ENCODE results near the gene BDKRB1.
A peak's percentile ranks its signal among the peaks of the same experiment; 100 is the strongest.

The BDKRB1 gene

DNA sequence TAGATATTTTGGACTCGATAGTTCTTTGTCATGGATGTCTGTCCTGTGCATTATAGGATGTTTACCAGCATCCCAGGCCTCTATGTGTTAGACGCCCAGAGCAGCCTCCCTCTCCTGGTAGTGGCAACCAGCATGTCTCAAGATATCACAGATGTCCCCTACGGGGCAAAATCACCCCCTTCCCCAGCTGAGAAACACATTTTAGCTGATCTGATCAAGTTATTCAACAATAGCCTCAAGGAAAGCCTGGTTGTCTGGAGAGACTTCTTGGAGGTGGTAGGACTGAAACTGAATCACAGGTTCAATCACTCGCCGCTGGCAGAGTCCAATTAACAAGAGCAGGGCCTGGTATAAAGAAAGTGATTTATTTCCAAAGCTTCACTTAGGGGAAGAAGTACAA, 17.6 kb downstream of the BDKRB1 start:
- no peak for DNase-seq (ENCODE audit: low read depth, low spot score)
- no peak overlapping the region for H3K4me3 ChIP-seq (ENCODE audit: low read length)

- no peak for DNase-seq (ENCODE audit: low read depth, low spot score)
Measured at GRCh38 chr14:96274122-96274521, 18.1 kb downstream of the BDKRB1 start.

DNA sequence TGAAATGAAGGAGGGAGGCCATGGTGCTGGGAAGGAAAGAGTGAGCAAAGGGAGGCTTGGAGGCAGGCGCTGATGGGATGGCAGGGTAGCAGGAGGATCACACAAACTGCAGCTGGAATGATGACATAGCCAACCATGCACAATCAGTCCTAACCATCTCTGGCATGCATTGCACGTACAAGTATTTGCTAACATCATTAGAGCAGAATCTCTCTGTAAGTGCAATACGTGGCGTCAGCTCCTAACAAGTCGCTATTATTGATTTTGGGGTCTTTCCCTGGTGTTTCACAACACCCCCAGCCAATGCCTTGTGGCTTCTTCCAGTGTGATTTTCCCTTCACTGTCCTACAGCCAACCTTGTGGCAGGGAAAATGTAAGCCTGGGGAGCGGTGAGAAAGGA, 18.5 kb downstream of the BDKRB1 start:
- H3K4me3 ChIP-seq (ENCODE audit: low read length), result no peak overlapping the region
- no peak for DNase-seq (ENCODE audit: low read depth, low spot score)

More at GRCh38 chr14:96274122-96274521, 18.1 kb downstream of the BDKRB1 start:
- H3K4me3 ChIP-seq (ENCODE audit: low read length), result no peak overlapping the region

GRCh38 chr14:96275177-96276112, 19.4 kb downstream of the BDKRB1 start:
- H3K4me3 ChIP-seq (ENCODE audit: low read length), result no peak overlapping the region
- DNase-seq (ENCODE audit: low read depth, low spot score), result peak; percentile 39

- no peak overlapping the region for H3K4me3 ChIP-seq (ENCODE audit: low read length)
- DNase-seq (ENCODE audit: low read depth, low spot score), result no peak
Measured at GRCh38 chr14:96277890-96278289, 21.9 kb downstream of the BDKRB1 start.

DNA sequence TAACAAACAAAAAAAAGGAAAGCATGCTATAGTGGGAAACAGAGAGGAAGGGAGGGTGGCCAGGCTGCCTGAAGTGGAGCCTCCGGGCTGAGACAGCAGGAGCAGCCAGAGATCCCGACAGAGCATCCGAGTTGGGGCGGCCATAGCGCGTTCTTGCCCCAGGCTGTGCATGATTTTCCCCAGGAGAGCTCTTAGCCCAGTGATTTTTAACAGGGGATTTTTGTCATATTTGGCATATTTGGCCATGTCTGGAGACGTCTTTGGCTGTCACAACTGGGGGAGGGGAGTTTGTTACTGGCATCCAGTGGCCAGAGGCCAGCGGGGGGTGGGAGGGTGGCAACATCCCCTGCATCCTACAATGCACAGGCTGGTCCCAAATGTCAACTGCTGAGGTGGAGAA, 23.6 kb downstream of the BDKRB1 start:
- no peak for DNase-seq (ENCODE audit: low read depth, low spot score)
- no peak overlapping the region for H3K4me3 ChIP-seq (ENCODE audit: low read length)

DNA sequence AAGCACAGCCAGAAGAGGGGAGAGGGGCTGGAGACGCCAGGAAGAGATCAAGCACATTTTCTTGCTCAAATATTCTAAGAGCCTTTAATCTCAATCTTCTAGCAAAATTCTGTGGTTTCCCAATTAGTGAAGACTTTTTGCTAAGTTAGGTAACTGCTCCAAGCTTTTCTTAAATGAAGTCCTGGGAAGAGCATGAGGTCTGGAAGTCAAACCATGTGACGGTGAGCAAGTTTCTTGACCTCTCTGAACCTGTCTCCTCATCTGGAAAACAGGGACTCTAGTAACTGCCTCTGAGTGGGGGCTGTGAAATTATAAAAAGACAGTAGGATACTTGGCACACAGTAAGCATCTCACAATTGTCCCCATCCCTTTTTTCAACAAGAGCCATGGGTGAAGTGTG, 24.1 kb downstream of the BDKRB1 start:
- H3K4me3 ChIP-seq (ENCODE audit: low read length), result no peak overlapping the region
- DNase-seq (ENCODE audit: low read depth, low spot score), result no peak

DNA sequence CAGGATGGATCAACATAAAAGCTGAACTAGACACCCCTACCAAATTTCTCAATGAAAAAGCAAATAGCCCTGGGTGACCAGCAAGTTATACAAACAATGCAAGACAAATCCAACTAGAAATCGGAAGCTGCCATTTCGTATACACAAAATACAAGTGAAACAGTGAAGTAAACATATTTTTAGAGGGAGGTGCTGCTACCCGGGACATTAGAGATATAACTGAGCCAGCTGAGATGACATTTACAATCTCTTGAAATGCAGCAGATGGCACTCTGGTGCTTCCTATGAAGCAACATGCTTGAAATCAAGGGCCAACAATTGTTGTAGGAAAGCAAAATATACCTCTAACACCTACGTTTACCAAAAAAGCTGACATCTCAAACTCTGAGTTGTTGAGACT, 25.5 kb downstream of the BDKRB1 start:
- no peak for DNase-seq (ENCODE audit: low read depth, low spot score)
- no peak overlapping the region for H3K4me3 ChIP-seq (ENCODE audit: low read length)

DNA sequence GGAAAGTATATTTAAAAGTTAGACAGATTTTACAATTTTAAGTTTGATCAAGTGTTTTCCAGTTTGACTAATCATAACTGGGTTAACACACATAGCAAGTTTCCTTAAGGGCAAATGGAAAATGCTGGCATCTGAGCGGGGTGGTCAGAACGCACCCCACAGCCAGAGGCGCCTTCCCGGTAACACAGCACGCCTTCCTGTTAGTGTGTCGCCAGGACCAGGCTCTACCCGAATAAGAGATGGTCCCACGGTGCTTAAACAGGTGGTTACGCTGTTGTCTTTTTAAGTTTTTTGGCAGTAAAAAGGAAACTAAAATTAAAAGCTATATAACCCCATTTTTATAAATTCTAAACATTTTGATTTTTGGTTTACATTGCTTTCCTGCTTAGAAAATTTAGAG, 28.0 kb downstream of the BDKRB1 start:
- no peak for DNase-seq (ENCODE audit: low read depth, low spot score)
- no peak overlapping the region for H3K4me3 ChIP-seq (ENCODE audit: low read length)

GRCh38 chr14:96284430-96284829, 28.4 kb downstream of the BDKRB1 start:
- no peak for DNase-seq (ENCODE audit: low read depth, low spot score)
- H3K4me3 ChIP-seq (ENCODE audit: low read length), result no peak overlapping the region

- no peak for DNase-seq (ENCODE audit: low read depth, low spot score)
- H3K4me3 ChIP-seq (ENCODE audit: low read length), result no peak overlapping the region
Measured at GRCh38 chr14:96285667-96286066, 29.7 kb downstream of the BDKRB1 start.

- no peak for DNase-seq (ENCODE audit: low read depth, low spot score)
Measured at GRCh38 chr14:96286251-96286650, 30.2 kb downstream of the BDKRB1 start.

DNA sequence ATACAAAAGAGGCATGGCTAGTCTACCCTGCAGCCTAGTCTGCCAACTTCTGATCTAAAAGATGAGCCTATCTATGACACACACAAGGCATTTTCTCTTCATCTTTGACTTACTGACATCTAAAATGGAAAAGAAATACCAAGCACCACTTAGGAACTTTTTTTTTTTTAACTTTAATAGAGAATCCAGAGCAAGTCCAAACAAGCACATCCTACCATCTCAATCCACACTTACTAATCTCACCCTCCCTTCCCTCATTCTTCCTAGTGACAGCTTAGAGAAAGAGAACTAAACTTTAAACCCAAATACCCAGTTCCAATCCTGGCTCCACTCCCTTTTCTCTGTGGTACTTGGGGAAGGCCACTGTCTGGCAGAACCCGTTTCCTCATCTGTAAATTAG, 31.8 kb downstream of the BDKRB1 start:
- H3K4me3 ChIP-seq (ENCODE audit: low read length), result no peak overlapping the region
- no peak for DNase-seq (ENCODE audit: low read depth, low spot score)

More at GRCh38 chr14:96286251-96286650, 30.2 kb downstream of the BDKRB1 start:
- no peak overlapping the region for H3K4me3 ChIP-seq (ENCODE audit: low read length)

DNA sequence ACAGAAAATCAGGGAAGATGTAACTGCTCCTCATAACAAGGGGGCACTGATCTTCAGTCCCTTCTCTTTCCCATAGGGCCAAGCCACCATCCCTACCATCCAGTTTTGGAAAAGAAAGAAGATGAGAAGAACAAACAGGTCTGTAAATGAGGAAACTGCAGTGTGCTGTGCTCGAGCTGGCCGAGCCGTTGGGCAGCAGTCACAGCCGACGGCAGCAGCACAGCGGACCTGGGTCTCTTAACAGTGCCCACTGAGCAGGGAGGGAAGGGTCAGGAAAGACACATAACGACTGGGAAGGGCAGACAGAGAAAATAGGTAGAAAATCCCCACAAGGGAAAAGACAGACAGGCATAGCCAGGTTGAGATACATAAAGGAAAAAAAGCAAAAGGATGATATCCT, 38.2 kb downstream of the BDKRB1 start:
- no peak overlapping the region for H3K4me3 ChIP-seq (ENCODE audit: low read length)
- no peak for DNase-seq (ENCODE audit: low read depth, low spot score)

DNA sequence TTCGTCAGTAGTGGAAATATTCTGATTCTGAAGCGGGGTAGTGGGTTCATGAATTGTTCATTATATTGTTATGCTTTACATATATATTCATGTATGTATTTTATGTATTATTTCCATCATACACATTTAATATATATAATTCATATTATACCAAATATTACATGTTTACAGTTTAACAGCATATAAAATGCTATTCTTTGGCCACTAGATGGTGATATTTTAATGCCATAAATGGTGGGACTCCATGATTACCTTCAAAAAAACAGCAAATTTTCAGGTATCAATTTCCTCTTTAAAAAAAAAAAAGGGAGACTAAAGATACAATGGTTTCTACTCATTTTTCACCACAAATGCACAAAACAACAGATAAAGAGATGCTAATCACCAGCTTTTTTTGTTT, 41.0 kb downstream of the BDKRB1 start:
- no peak overlapping the region for H3K4me3 ChIP-seq (ENCODE audit: low read length)
- DNase-seq (ENCODE audit: low read depth, low spot score), result peak; percentile 16

GRCh38 chr14:96297997-96298515, 42.0 kb downstream of the BDKRB1 start:
- DNase-seq (ENCODE audit: low read depth, low spot score), result no peak
- no peak overlapping the region for H3K4me3 ChIP-seq (ENCODE audit: low read length)

GRCh38 chr14:96299441-96299840, 43.4 kb downstream of the BDKRB1 start:
- DNase-seq (ENCODE audit: low read depth, low spot score), result no peak
- no peak overlapping the region for H3K4me3 ChIP-seq (ENCODE audit: low read length)

GRCh38 chr14:96303981-96304380, 48.0 kb downstream of the BDKRB1 start:
- H3K4me3 ChIP-seq (ENCODE audit: low read length), result no peak overlapping the region
- no peak for DNase-seq (ENCODE audit: low read depth, low spot score)

DNA sequence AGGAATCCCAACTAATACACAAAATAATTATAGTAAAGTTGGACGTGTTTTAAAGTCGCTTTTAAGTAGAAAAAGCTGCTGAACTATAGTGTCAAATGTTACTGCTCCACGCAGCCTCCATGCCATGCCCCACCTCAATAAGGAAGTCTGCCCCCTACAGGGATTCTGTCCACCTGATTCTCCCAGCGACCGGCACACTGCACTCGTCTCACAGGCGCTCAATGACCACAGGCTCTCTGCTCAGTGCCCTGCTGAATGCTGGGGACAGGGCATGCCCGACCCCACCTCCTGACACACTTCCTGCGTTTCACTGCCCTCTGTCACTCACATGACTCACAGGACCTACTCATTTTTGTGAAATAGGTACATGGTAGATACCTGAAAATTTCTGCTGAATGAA, 48.9 kb downstream of the BDKRB1 start:
- no peak for DNase-seq (ENCODE audit: low read depth, low spot score)
- no peak overlapping the region for H3K4me3 ChIP-seq (ENCODE audit: low read length)

DNA sequence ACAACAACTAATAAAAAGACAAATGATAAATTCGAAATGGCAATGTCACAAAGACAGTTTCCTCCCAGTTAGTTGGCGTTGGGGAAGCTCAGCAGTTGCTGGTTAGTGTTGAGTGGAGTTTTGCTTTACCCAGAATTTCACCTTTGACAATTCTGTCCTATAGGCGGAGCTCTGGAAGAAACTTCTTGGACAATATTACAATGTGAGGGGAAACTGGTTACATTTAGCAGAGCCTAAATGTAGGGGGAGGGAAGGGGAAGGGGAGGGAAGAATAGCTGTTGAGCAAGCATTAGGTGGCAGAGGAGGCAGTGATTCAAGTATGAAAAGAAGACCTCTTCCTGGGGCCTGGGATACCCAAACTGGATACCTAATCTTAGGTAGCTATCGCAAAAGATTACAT, 51.4 kb downstream of the BDKRB1 start:
- no peak overlapping the region for H3K4me3 ChIP-seq (ENCODE audit: low read length)
- no peak for DNase-seq (ENCODE audit: low read depth, low spot score)
